OCI-M2 (cell line): Measurements from ENCODE around the gene PPM1D.
"Not testable (repeated sequence)": the region's sequence is repeated elsewhere in the genome, so short reads cannot be mapped to it uniquely, and the experiment has no call there.

ENCODE experiments used
- DNase-seq: peaks from one replicate; lab custom pipeline; 2025; ENCODE audit not compliant: unreplicated experiment; lab: John Stamatoyannopoulos, UW

PPM1D gene

GRCh38 chr17:60664022-60664421, 64.0 kb downstream of the PPM1D start:
- no peak for DNase-seq

GRCh38 chr17:60665602-60666001, 65.6 kb downstream of the PPM1D start:
- no peak for DNase-seq

- not testable (repeated sequence) for DNase-seq
These were observed 68.7 kb downstream of the PPM1D start for GRCh38 chr17:60668741-60669140.

GRCh38 chr17:60671482-60671881, 71.5 kb downstream of the PPM1D start:
- no peak for DNase-seq

GRCh38 chr17:60674637-60675036, 74.6 kb downstream of the PPM1D start:
- DNase-seq = not testable (repeated sequence)

- DNase-seq = no peak
These were observed 76.0 kb downstream of the PPM1D start for GRCh38 chr17:60675997-60676396.

- DNase-seq = no peak
These were observed 76.8 kb downstream of the PPM1D start for GRCh38 chr17:60676758-60677307.

GRCh38 chr17:60677308-60678117, 77.5 kb downstream of the PPM1D start, which contains the start of gene BCAS3:
TSS of gene BCAS3 (plus strand) at chr17:60677851.
- peak; percentile 93 for DNase-seq

- no peak for DNase-seq
These were observed 78.1 kb downstream of the PPM1D start for GRCh38 chr17:60678118-60678444.

- DNase-seq = no peak
These were observed 79.3 kb downstream of the PPM1D start for GRCh38 chr17:60679287-60679686.

- DNase-seq = no peak
These were observed 80.8 kb downstream of the PPM1D start for GRCh38 chr17:60680754-60681153.

- no peak for DNase-seq
These were observed 85.4 kb downstream of the PPM1D start for GRCh38 chr17:60685437-60685836.

- DNase-seq = no peak
These were observed 96.0 kb downstream of the PPM1D start for GRCh38 chr17:60695960-60696359.

- DNase-seq = no peak
These were observed 99.1 kb downstream of the PPM1D start for GRCh38 chr17:60699090-60699489.

- peak; percentile 10 for DNase-seq
These were observed 104.2 kb downstream of the PPM1D start for GRCh38 chr17:60704170-60704569.

GRCh38 chr17:60712675-60713074, 112.7 kb downstream of the PPM1D start:
- DNase-seq = no peak

- no peak for DNase-seq
These were observed 113.6 kb downstream of the PPM1D start for GRCh38 chr17:60713608-60714007.
